ACHN (cell line): ENCODE results near the gene HJURP.

Experiments used
- DNase-seq: peaks from one replicate; pipeline ENCODE4 v3.0.0-alpha.2; 2015
- in situ Hi-C: cut with HindIII; loops from 2 replicates; pipeline ENCODE4 v1.10.0; 2017; ENCODE audit warnings: low sequenced_read_pairs, low pct_ligation_motif_present, low pct_unique_long_range_greater_than_20kb

HJURP gene

GRCh38 chr2:233850745-233851144, 3.6 kb downstream of the HJURP start:
- in situ Hi-C loops: no loop called here
- no peak for DNase-seq

GRCh38 chr2:233849607-233850271, 4.6 kb downstream of the HJURP start:
- in situ Hi-C loops: no loop called here
- no peak for DNase-seq

DNA sequence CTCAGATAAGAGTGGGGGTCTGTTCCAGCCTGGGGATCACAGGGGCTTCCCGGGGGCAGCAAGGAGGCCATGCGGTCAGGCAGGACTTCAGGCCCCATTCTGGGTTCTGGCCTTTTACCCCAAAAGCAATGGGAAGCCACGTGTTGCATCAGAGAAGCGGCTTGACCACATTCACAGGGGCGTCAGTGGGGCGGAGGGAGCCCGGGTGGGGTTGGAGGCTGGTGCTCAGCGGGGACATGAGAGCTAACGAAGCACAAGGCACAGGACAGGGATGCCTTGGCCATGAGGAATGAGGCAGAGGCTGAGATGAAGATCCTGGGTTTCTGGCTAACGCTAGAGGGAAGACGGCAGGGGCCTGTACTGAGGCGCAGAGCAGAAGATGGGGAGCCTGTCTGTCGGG, 6.1 kb downstream of the HJURP start:
- in situ Hi-C loops: no loop called here
- no peak for DNase-seq

- in situ Hi-C loops: no loop called here
- no peak for DNase-seq
These were observed 7.0 kb downstream of the HJURP start for GRCh38 chr2:233847248-233847898.

DNA sequence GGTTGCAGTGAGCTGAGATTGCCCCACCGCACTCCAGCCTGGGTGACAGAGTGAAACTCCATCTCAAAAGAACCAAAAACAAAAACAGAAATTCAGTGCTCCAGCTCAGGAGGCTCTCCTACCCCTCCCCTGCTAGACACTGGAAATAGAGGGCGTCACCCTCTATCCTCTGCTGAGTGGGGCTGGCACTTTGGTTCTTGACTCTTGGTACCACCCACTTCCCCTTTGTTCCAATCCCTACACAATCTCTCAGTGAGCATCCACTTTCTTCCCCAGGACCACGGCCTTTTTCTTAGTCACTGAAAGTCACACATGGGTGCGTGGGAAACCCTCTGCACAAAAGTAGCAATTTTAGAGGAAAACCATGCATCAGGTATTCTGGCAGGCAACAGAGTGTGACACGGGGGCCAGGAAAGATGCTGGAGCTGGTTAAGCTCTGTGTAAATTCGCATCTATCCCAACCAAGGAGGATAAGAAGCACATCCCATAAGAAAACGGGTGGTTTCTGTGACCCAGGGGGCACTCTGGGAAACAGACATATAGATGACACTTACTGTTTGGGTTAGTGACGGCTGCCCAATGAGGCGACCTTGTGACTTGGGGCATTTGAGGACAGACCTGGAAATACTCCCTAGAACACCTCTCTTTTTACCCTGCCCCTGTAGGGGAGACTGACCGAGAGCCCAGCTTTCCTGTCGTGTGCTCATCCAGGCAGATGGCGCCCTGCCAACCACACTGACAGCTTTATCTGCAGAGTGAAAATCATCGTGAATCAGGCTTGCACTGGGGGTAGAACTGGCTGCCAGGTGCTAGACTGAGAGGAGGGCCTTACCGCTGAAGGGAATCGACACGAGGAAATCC, 7.7 kb downstream of the HJURP start:
- in situ Hi-C loops: no loop called here
- DNase-seq: no peak

DNA sequence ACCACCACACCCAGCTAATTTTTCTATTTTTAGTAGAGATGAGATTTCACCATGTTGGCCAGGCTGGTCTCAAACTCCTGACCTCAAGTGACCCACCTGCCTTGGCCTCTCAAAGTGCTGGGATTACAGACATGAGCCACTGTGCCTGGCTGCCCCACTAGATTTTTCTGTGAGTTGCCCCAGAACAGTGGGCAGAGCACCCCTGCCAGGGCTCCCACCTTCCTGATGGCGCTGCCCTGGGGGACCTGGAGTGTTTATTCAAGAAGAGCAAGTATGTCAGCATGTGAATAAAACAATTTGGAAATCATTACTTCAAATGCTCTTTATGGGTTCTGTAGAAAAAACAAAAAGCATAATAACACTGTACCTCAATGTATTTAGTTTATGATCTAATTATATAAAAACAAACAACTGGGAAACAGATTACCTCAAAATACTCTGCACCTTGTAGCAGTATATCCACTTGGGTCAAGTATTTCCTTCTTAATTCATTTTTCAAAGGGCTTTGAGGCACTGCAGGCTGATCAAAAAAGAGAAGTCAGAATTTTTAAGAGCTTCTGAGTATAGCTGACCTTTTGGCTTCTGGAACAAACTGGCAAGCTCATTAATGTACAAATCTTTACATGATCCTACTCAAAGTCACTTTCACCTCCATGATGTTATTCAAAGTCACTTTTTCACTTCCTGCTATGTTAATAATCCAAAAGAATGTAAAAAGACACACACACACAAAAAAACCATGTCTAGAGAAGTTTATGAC, 8.9 kb downstream of the HJURP start:
- in situ Hi-C loops: no loop called here

DNA sequence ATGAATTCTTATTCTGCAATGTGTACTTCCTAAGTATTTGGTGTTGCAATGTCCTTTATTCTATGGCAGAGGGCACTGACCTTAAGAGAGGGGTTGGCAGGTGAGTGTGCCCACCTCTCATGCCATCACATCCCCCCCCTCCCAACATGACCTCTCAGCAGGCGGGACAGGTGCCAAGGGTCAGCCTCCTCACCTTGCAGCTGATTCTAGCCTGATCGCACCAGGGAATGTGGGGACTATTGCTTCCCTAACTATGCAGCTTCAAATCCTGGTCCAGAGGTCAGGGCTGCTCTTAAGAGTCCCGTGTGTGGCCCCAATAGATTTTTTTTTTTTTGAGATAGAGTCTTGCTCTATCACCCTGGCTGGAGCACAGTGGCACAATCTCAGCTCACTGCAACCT, 9.5 kb downstream of the HJURP start:
- in situ Hi-C loops: no loop called here
- no peak for DNase-seq

More for the DNA sequence above, 8.9 kb downstream of the HJURP start:
- DNase-seq: no peak

DNA sequence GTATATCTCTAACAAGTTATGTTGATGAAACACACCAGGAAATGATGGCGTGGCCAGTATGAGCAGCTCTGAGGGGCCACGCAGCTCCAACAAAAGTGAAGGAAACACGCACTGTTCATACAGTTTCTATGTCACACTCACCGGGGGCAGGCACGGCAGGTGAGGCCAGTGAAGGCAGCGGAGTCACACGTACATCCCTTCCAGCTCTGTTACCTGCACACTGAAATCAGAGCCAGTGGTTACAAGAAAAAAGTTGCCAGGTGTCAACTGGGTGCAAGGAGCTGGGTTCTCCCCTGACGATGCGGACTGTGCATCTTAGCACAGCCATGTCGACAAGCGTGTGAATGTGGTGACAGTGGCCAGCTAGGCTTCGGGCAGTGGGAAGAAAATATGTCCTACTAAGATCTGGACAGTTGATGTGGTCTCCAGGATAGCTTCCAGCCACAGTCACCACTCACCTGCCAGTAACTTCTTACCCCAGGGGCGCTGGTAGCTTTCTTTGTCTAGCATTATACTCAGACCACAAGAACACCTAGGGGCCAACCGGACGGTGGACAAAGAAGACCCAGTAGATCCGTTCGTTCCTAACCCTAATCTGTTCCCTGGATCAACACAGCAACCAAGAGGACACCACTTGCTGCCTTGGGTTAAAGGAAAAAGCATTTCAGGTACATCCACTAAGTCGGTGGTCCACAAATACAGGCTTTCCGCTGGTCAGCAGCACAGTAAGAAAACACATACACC, 10.1 kb downstream of the HJURP start:
- DNase-seq: no peak
- in situ Hi-C loops: no loop called here

- no peak for DNase-seq
- in situ Hi-C loops: no loop called here
These were observed 13.2 kb downstream of the HJURP start for GRCh38 chr2:233841183-233841582.

- in situ Hi-C loops: no loop called here
- no peak for DNase-seq
These were observed 13.8 kb downstream of the HJURP start for GRCh38 chr2:233840520-233840919.

- no peak for DNase-seq
- in situ Hi-C loops: no loop called here
These were observed 14.9 kb downstream of the HJURP start for GRCh38 chr2:233839447-233839820.

GRCh38 chr2:233838726-233839446, 15.4 kb downstream of the HJURP start:
- in situ Hi-C loops: no loop called here

GRCh38 chr2:233838251-233838650, 16.1 kb downstream of the HJURP start:
- in situ Hi-C loops: no loop called here
- DNase-seq: no peak

More at GRCh38 chr2:233838726-233839446, 15.4 kb downstream of the HJURP start:
- no peak for DNase-seq

DNA sequence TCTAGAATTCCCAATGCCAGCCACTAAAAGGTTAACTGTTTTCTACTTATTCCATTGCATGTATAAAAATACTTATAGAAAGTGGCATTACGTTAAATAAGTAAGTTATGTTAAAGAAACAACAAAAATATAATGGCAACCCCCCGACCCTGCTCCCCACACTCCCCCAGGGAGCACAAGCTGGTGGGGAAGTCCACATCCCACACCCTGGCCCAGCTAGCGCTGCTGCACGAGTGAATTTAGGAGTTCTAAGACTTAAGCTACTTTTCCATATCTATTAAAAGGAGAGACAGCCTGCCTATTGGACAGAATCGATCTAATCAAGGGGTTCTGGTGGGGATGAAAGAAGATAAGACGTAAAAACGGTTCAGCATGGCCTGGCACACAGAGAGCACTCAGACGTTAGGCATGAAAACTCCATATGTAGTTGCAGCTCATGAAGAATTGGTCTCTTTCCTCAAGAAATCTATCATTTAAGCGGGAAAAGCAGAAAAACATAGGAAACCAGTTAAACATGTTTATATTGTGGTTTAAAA, 16.6 kb downstream of the HJURP start:
- no peak for DNase-seq
- in situ Hi-C loops: no loop called here

GRCh38 chr2:233836359-233836758, 18.0 kb downstream of the HJURP start:
- DNase-seq: no peak
- in situ Hi-C loops: no loop called here

DNA sequence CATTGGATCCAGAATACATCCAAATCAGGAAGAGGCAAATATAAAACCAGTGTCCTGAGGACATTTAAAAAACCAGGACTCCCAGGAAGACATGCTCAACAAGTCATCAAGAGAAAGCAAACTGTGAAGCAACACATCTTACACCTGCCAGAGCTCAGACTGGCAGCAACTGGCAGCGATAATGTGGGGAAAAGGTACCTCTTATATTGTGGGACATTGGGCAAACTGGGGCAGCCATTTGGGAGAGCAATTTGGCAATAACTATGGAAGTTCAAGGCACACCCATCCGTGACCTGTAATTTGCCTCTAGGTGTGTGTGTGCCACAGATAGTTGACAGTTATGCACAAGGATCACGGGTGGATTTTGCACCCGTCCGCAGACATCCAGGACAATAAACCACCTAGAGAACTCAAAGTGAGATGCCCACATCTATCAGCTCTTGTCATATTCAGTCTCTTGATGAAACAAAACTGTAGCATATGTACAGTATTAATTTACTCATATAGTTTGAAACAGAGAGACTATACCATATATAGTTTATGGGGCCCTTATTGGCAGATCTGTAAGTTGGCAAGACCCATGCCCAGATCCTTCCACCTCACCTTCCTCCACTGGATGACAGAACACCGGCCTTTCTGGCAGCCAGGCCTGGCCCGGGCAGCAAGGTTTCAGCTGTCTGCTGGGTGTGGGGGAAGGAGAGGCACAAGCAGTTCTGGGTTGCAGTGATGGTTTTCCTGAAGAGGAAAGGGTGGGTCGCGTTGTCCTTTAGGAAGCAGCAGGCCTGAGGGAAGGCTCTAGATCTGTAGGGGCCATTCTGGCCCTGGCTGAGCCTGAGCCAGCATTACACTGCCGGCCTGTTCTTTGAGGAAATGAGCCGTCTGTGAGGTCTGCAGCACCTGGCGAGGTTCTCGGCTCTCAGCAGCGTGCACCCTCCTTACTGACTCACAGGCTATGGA, 18.8 kb downstream of the HJURP start:
- in situ Hi-C loops: no loop called here

More for the DNA sequence above, 18.8 kb downstream of the HJURP start:
- DNase-seq: no peak
